B cell (primary cell): ENCODE data around the gene MXRA8. TPM values are rescaled to one million over a fixed set of nuclear protein-coding genes. Genes with fewer than 3 reads are reported as not detected.

Experiments used
- ATAC-seq: fragments of 200-7000 bp; cut with Tn5 transposase; one replicate; pipeline ENCODE4 v1.10.0; 2021; ENCODE audit warnings: low read depth, mild to moderate bottlenecking, moderate number of reproducible peaks, moderate library complexity
- CTCF ChIA-PET: fragments of 350-600 bp; sonication (Branson Sonifier 250); formaldehyde crosslinking; loops from one replicate; lab custom pipeline; 2021; ENCODE audit warnings: antibody characterized with exemption, inconsistent platforms; lab: Charles Lee
- POLR2A ChIA-PET: fragments of 350-600 bp; sonication (Branson Sonifier 250); formaldehyde crosslinking; loops from one replicate; lab custom pipeline; 2021; ENCODE audit warnings: antibody characterized with exemption; lab: Charles Lee
- DNase-seq: peaks from one replicate; pipeline ENCODE4 v3.0.0; 2013
- H2AFZ ChIP-seq: 2 replicates; pipeline ENCODE4 v1.6.1; 2012; ENCODE audit warnings: mild to moderate bottlenecking, low read depth, low read length; ENCODE audit not compliant: insufficient read depth, poor library complexity, severe bottlenecking
- H3K27ac ChIP-seq, 2 donors: 1 replicate in 1 of 2; 2 replicates in 1 of 2; pipeline ENCODE4 v1.5.1; 2012 to 2013; ENCODE audit warnings: low read length in 2 of 2, mild to moderate bottlenecking in 2 of 2, moderate library complexity in 1 of 2
- H3K27me3 ChIP-seq, 4 experiments: fragments of 200-600 bp in 1 of 4; sonication (generic) in 1 of 4; replicated peaks in 1 of 4; 1 replicate in 2 of 4; 2 replicates in 2 of 4; pipeline versions ENCODE4 v1.6.1 to v1.7.0; 2013 to 2016; ENCODE audit warnings: low read length in 3 of 4, mild to moderate bottlenecking in 2 of 4, mixed read lengths in 1 of 4, moderate library complexity in 1 of 4; ENCODE audit not compliant: insufficient read depth in 4 of 4, control insufficient read depth in 3 of 4; ENCODE audit errors: control extremely low read depth in 1 of 4
- H3K36me3 ChIP-seq, 2 experiments: replicated peaks in 1 of 2; 1 replicate in 1 of 2; 2 replicates in 1 of 2; pipeline versions ENCODE4 v1.6.1 to v1.7.1; 2013; ENCODE audit warnings: low read length in 1 of 2; ENCODE audit not compliant: insufficient read depth in 2 of 2, control insufficient read depth in 1 of 2; ENCODE audit errors: control extremely low read depth in 1 of 2, extremely low read depth in 1 of 2
- H3K4me1 ChIP-seq, 2 donors: fragments of 200-600 bp in 1 of 2; sonication (generic) in 1 of 2; 1 replicate in 1 of 2; 2 replicates in 1 of 2; pipeline versions ENCODE4 v1.5.1 to v1.6.1; 2013 to 2017; ENCODE audit warnings: low read length in 2 of 2; ENCODE audit not compliant: control insufficient read depth in 2 of 2, insufficient read depth in 2 of 2
- H3K4me2 ChIP-seq: replicated peaks from 2 replicates; pipeline ENCODE3; 2012; ENCODE audit warnings: mild to moderate bottlenecking, low read depth, low read length; ENCODE audit not compliant: poor library complexity, severe bottlenecking
- H3K4me3 ChIP-seq, 5 experiments: fragments of 200-600 bp in 1 of 5; sonication (generic) in 1 of 5; 1 replicate in 3 of 5; 2 replicates in 2 of 5; pipeline versions ENCODE4 v1.5.1 to v1.7.0; 2011 to 2016; ENCODE audit warnings: low read length in 4 of 5, mild to moderate bottlenecking in 4 of 5, low read depth in 2 of 5, control low read depth in 1 of 5, moderate library complexity in 1 of 5; ENCODE audit not compliant: insufficient read depth in 1 of 5; ENCODE audit errors: control extremely low read depth in 1 of 5, extremely low read depth in 1 of 5
- H3K79me2 ChIP-seq: fragments of 200-600 bp; sonication (generic); one replicate; pipeline ENCODE4 v1.6.0; 2016; ENCODE audit warnings: low read length; ENCODE audit not compliant: control insufficient read depth, insufficient read depth
- H3K9ac ChIP-seq: fragments of 200-600 bp; sonication (generic); 2 replicates; pipeline ENCODE4 v1.6.1; 2017; ENCODE audit warnings: mild to moderate bottlenecking, low read length, moderate library complexity
- H3K9me3 ChIP-seq, 3 donors: one replicate each; pipeline versions ENCODE4 v1.6.1 to v1.7.1; 2013; ENCODE audit warnings: low read length in 2 of 3; ENCODE audit not compliant: control insufficient read depth in 2 of 3, insufficient read depth in 1 of 3; ENCODE audit errors: control extremely low read depth in 1 of 3
- H4K20me1 ChIP-seq: 2 replicates; pipeline ENCODE4 v1.6.0; 2012; ENCODE audit warnings: mild to moderate bottlenecking, low read length; ENCODE audit not compliant: insufficient read depth, control insufficient read depth, poor library complexity, severe bottlenecking
- H3K27ac Mint-ChIP-seq: one replicate; pipeline ENCODE4 v1.8.0; 2021; ENCODE audit warnings: mixed read lengths
- H3K27me3 Mint-ChIP-seq: one replicate; pipeline ENCODE4 v1.8.0; 2021; ENCODE audit warnings: mixed read lengths
- H3K4me1 Mint-ChIP-seq: one replicate; pipeline ENCODE4 v1.8.0; 2021; ENCODE audit warnings: mixed read lengths
- H3K4me3 Mint-ChIP-seq: one replicate; pipeline ENCODE4 v1.8.0; 2021; ENCODE audit warnings: mixed read lengths
- H3K9me3 Mint-ChIP-seq: one replicate; pipeline ENCODE4 v1.8.0; 2022; ENCODE audit warnings: mixed read lengths; ENCODE audit not compliant: insufficient read depth
- EZH2 ChIP-seq: IDR thresholded peaks from 2 replicates; pipeline ENCODE4 v1.6.1; 2012; ENCODE audit warnings: borderline replicate concordance, low read depth, mild to moderate bottlenecking, moderate library complexity, low read length; ENCODE audit not compliant: insufficient read depth, poor library complexity, severe bottlenecking
- WGBS: methylation state at CpG from one replicate; pipeline ENCODE4 v1.1.5; 2013; ENCODE audit warnings: missing lambda C conversion rate; ENCODE audit not compliant: insufficient coverage; 5-methylcytosine and 5-hydroxymethylcytosine counted together
- intact Hi-C: fragments of 100-400 bp; cut with micrococcal nuclease; formaldehyde crosslinking; loops from one replicate; pipeline ENCODE4 v1.10.0; 2022
- polyA plus RNA-seq: library from polyadenylated mRNA; depleted of rRNA; stranded (reverse); fragments of >200 nt; gene quantifications from 2 replicates; pipeline ENCODE4 v1.2.3, GENCODE V29; 2012
- total RNA-seq, 2 donors: library from RNA; stranded (reverse); fragments of 120-200 nt in 1 of 2; gene quantifications; 1 replicate in 1 of 2; 2 replicates in 1 of 2; pipeline versions ENCODE4 v1.2.3 to v1.2.4, GENCODE V29; 2013 to 2022
- TF ChIP-seq, protein P1 (sequence below): fragments of 200-600 bp; IDR thresholded peaks from one replicate; pipeline ENCODE4 v1.8.0; 2022; ENCODE audit warnings: antibody characterized with exemption, mild to moderate bottlenecking

MXRA8 gene
- total and polyA plus RNA-seq, 2 donors (not counting 1 experiment from before 2014, with no cell fraction given), result 0.10 TPM; not detected in 1

DNA sequence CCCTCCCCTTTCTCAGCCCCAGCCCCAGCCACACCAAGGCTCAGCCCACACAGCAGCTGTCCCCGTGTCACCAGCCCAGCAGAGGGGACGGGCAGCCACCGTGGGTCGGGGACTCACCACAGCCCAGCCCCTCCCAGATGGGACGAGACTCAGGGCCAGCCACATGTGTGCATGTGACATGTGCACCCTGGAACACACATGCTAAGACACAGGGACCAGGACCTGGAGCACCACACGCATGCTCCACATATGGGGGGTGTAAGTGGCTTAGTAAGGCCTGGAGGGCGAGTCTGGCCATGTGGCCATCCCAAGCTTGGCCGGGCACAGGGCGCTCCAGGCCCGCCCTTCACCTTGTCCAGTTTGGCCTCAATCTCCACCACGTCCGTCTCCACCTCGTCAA is 54.6 kb downstream of the MXRA8 start:
- Mint-ChIP-seq H3K27ac (peak overlapping the region; percentile 26), H3K4me3 (peak overlapping the region; percentile 10), H3K27me3 (no peaks in the 10 kb centered on the region), H3K9me3 (no peaks in the 10 kb centered on the region), H3K4me1 (peaks cover 31% of the 10 kb centered on the region)
- no peaks in the 10 kb centered on the region for H3K9me3 ChIP-seq
- peaks cover 43% of the 10 kb centered on the region for H4K20me1 ChIP-seq
- DNase-seq (no peak), ATAC-seq (no peak)
- no peak overlapping the region for H3K27ac ChIP-seq
- CTCF ChIA-PET, result interaction anchor here (1.2 kb wide), 1 partner anchor 12 kb away, joined by 4 read pairs; no protein-coding TSS in a partner anchor
- no peak for TF ChIP-seq EZH2
- TF ChIP-seq, protein P1, sequence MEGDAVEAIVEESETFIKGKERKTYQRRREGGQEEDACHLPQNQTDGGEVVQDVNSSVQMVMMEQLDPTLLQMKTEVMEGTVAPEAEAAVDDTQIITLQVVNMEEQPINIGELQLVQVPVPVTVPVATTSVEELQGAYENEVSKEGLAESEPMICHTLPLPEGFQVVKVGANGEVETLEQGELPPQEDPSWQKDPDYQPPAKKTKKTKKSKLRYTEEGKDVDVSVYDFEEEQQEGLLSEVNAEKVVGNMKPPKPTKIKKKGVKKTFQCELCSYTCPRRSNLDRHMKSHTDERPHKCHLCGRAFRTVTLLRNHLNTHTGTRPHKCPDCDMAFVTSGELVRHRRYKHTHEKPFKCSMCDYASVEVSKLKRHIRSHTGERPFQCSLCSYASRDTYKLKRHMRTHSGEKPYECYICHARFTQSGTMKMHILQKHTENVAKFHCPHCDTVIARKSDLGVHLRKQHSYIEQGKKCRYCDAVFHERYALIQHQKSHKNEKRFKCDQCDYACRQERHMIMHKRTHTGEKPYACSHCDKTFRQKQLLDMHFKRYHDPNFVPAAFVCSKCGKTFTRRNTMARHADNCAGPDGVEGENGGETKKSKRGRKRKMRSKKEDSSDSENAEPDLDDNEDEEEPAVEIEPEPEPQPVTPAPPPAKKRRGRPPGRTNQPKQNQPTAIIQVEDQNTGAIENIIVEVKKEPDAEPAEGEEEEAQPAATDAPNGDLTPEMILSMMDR, result no peak
- intact Hi-C loops, result no loop called here
- WGBS, result 88% methylated on average over 12 of the region's 13 CpGs
- H3K36me3 ChIP-seq, result no peaks in the 10 kb centered on the region
- H3K4me2 ChIP-seq, result no peak overlapping the region
- H2AFZ ChIP-seq, result no peak overlapping the region
- no peak overlapping the region for H3K4me3 ChIP-seq
- no peak overlapping the region for H3K9ac ChIP-seq
- POLR2A ChIA-PET, result interaction anchor here (0.6 kb wide), 1 partner anchor 52 kb away, joined by 3 read pairs; no protein-coding TSS in a partner anchor
- no peaks in the 10 kb centered on the region for H3K27me3 ChIP-seq
- peaks cover 33% of the 10 kb centered on the region for H3K79me2 ChIP-seq
- H3K4me1 ChIP-seq, result peaks cover 28 to 38% of the 10 kb centered on the region in 2 donors

- Histone ChIP-seq H3K79me2 (peaks cover 33% of the 10 kb centered on the region), H3K36me3 (no peaks in the 10 kb centered on the region), H3K4me2 (no peak overlapping the region), H3K9ac (no peak overlapping the region), H3K27me3 (no peaks in the 10 kb centered on the region), H4K20me1 (peaks cover 43% of the 10 kb centered on the region), H2AFZ (no peak overlapping the region), H3K9me3 (no peaks in the 10 kb centered on the region), H3K4me1 (peaks cover 28 to 38% of the 10 kb centered on the region in 2 donors), H3K4me3 (no peak overlapping the region), H3K27ac (no peak overlapping the region)
- ChIA-PET POLR2A (interaction anchor here (0.7 kb wide), 1 partner anchor 87 kb away, joined by 5 read pairs; no protein-coding TSS in a partner anchor), CTCF (interaction anchor here (0.5 to 1.2 kb wide), 2 partner anchors 11 to 271 kb away, joined by 4 read pairs; no protein-coding TSS in a partner anchor)
- peaks cover 31% of the 10 kb centered on the region for H3K4me1 Mint-ChIP-seq
- no peak overlapping the region for H3K4me3 Mint-ChIP-seq
- DNase-seq (no peak), ATAC-seq (no peak)
- TF ChIP-seq, protein P1, result no peak
- no peak for TF ChIP-seq EZH2
- no peak overlapping the region for H3K27ac Mint-ChIP-seq
- WGBS, result 87% methylated on average over 25 of the region's 31 CpGs
- intact Hi-C loops, result no loop called here
- H3K27me3 Mint-ChIP-seq, result no peaks in the 10 kb centered on the region
- no peaks in the 10 kb centered on the region for H3K9me3 Mint-ChIP-seq
These were observed 55.3 kb downstream of the MXRA8 start for GRCh38 chr1:1302951-1303509.
